ENCODE data around the gene CTNNAL1. TPM values are rescaled to one million over a fixed set of nuclear protein-coding genes. Genes with fewer than 3 reads are reported as not detected.

CTNNAL1 gene
- total and polyA plus RNA-seq, 9 of the 15 experiments (the other 6 are each of a cell fraction or from before 2014, with no cell fraction given): 23.2 to 78.0 (median 46.7) TPM

GRCh38 chr9:108921200-108921599 is 92.1 kb downstream of the CTNNAL1 start:
- FAIRE-seq (no peak), ATAC-seq (no peak), DNase-seq (ENCODE audit: extremely low read depth in 1 of 4, low spot score in 3 of 4) (no peak)
- no peak for TF ChIP-seq TAL1 (IDR thresholded peaks at IDR 0.05)
- TF ChIP-seq ZNF780A (CRISPR knock-in tag; IDR thresholded peaks at IDR 0.05): no peak
- TF ChIP-seq SRSF7 (optimal IDR thresholded peaks at IDR 0.05; ENCODE audit: low read depth, low read length): no peak
- TF ChIP-seq MTA1 (IDR thresholded peaks at IDR 0.05; ENCODE audit: borderline replicate concordance): no peak
- TF ChIP-seq ZNF277 (CRISPR knock-in tag; IDR thresholded peaks at IDR 0.05; ENCODE audit: borderline replicate concordance): no peak
- no peak for TF ChIP-seq SFPQ (IDR thresholded peaks at IDR 0.05; ENCODE audit: low read depth, low read length)
- no peak for TF ChIP-seq RBM39 (optimal IDR thresholded peaks at IDR 0.05; ENCODE audit: low read depth, low read length)
- TF ChIP-seq ZNF318 (IDR thresholded peaks at IDR 0.05; ENCODE audit: borderline replicate concordance in 1 of 2, low read depth in 1 of 2): no peak
- TF ChIP-seq MXD1 (CRISPR knock-in tag; IDR thresholded peaks at IDR 0.05; ENCODE audit: borderline replicate concordance, poor library complexity, severe bottlenecking): no peak
- 95% methylated on average over 1 of the region's 1 CpG for WGBS (ENCODE audit: insufficient coverage, low coverage, missing lambda C conversion rate)
- ChIA-PET POLR2A (interaction anchor here (0.6 to 0.9 kb wide), 2 partner anchors 26 to 91 kb away, joined by 3 to 4 read pairs; no protein-coding TSS in a partner anchor), CTCF (ENCODE audit: low intra/inter-chr PET ratio) (no interaction called here)
- Histone ChIP-seq H3K9me3 (replicated peaks; ENCODE audit: control insufficient read depth, insufficient read depth, low read depth, low read length) (no peaks in the 10 kb centered on the region), H3K9ac (ENCODE audit: insufficient read depth in 1 of 2, low read depth in 2 of 2, low read length in 2 of 2) (no peak overlapping the region), H2AFZ (ENCODE audit: low read depth, low read length) (no peak overlapping the region), H3K79me2 (ENCODE audit: control insufficient read depth, insufficient read depth, low read length) (no peaks in the 10 kb centered on the region), H3K4me3 (no peak overlapping the region), H3K4me1 (replicated peaks in 1 of 2; ENCODE audit: control insufficient read depth in 2 of 2, insufficient read depth in 2 of 2, low read length in 2 of 2) (no peaks in the 10 kb centered on the region), H3K27me3 (ENCODE audit: control insufficient read depth in 2 of 2, insufficient read depth in 2 of 2, low read length in 2 of 2) (no peaks in the 10 kb centered on the region), H3K9me1 (ENCODE audit: control insufficient read depth, insufficient read depth, low read length) (no peaks in the 10 kb centered on the region), H3K4me2 (ENCODE audit: insufficient read depth, low read length) (no peak overlapping the region), H4K20me1 (replicated peaks; ENCODE audit: control insufficient read depth, insufficient read depth, low read length) (no peaks in the 10 kb centered on the region), H3K36me3 (ENCODE audit: control insufficient read depth, insufficient read depth, low read length) (peaks cover 86% of the 10 kb centered on the region), H3K27ac (ENCODE audit: extremely low read depth, low read depth, low read length) (no peak overlapping the region)
- intact Hi-C loops (cut with micrococcal nuclease) (no loop called here), in situ Hi-C loops (cut with MboI) (no loop called here)
- BruUV-seq (replicated peaks): no TSS peak
